Tibial artery (tissue), 4 donors: ENCODE measurements around the gene NIPA2.

ENCODE experiments used
- DNase-seq, 2 donors: peaks; one replicate each; pipeline ENCODE4 v3.0.0-alpha.2; 2019
- H3K27ac ChIP-seq, 2 donors: fragments of 200-600 bp; sonication (generic) in 1 of 2; 1 replicate in 1 of 2; 2 replicates in 1 of 2; pipeline ENCODE4 v1.5.1; 2018 to 2019; ENCODE audit warnings: mild to moderate bottlenecking in 1 of 2
- H3K27me3 ChIP-seq, 2 donors: fragments of 200-600 bp; sonication (generic) in 1 of 2; one replicate each; pipeline versions ENCODE4 v1.5.1 to v1.6.0; 2016 to 2019
- H3K36me3 ChIP-seq, 3 donors: fragments of 200-600 bp; sonication (generic) in 2 of 3; one replicate each; pipeline ENCODE4 v1.5.1; 2016 to 2019; ENCODE audit warnings: mild to moderate bottlenecking in 2 of 3
- H3K4me1 ChIP-seq, 4 donors: fragments of 200-600 bp; sonication (generic) in 2 of 4; 1 replicate in 3 of 4; 2 replicates in 1 of 4; pipeline ENCODE4 v1.5.1; 2016 to 2019
- H3K4me3 ChIP-seq, 2 donors: fragments of 200-600 bp; sonication (generic) in 1 of 2; 1 replicate in 1 of 2; 2 replicates in 1 of 2; pipeline ENCODE4 v1.5.1; 2018 to 2019; ENCODE audit warnings: mild to moderate bottlenecking in 2 of 2
- H3K9me3 ChIP-seq, 3 donors: fragments of 200-600 bp; sonication (generic) in 1 of 3; one replicate each; pipeline ENCODE4 v1.5.1; 2016 to 2019
- CTCF ChIP-seq, 2 experiments: fragments of 200-600 bp in 1 of 2; fragments of 450-650 bp in 1 of 2; IDR thresholded peaks; one replicate each; pipeline ENCODE4 v1.5.1; 2017 to 2019; ENCODE audit warnings: antibody characterized with exemption in 2 of 2, mild to moderate bottlenecking in 1 of 2, moderate library complexity in 1 of 2
- intact Hi-C: fragments of 100-400 bp; cut with DNase I; formaldehyde crosslinking; loops from one replicate; pipeline ENCODE4 v1.15.0; 2023; ENCODE audit warnings: low total_unique reads

Gene NIPA2

GRCh38 chr15:22872936-22873701 lies 34.7 kb downstream of the NIPA2 start:
- H3K4me1 ChIP-seq: peaks cover 0 to 5% (median 0%) of the 10 kb centered on the region in 4 donors
- peaks cover 90 to 99% (median 90%) of the 10 kb centered on the region in 3 donors for H3K36me3 ChIP-seq
- H3K9me3 ChIP-seq: no peaks in the 10 kb centered on the region
- H3K4me3 ChIP-seq: no peak overlapping the region
- TF ChIP-seq CTCF (IDR thresholded peaks at IDR 0.05): no peak
- intact Hi-C loops: no loop called here
- DNase-seq: no peak
- no peak overlapping the region for H3K27ac ChIP-seq
- H3K27me3 ChIP-seq: no peaks in the 10 kb centered on the region

- Histone ChIP-seq H3K36me3 (peaks cover 90 to 100% (median 96%) of the 10 kb centered on the region in 3 donors), H3K4me1 (peaks cover 0 to 2% (median 0%) of the 10 kb centered on the region in 4 donors), H3K27me3 (no peaks in the 10 kb centered on the region), H3K9me3 (no peaks in the 10 kb centered on the region), H3K27ac (no peak overlapping the region), H3K4me3 (no peak overlapping the region)
- DNase-seq: no peak
- TF ChIP-seq CTCF (IDR thresholded peaks at IDR 0.05): no peak
- intact Hi-C loops: no loop called here
These were observed 35.4 kb downstream of the NIPA2 start for GRCh38 chr15:22873841-22874240.

DNA sequence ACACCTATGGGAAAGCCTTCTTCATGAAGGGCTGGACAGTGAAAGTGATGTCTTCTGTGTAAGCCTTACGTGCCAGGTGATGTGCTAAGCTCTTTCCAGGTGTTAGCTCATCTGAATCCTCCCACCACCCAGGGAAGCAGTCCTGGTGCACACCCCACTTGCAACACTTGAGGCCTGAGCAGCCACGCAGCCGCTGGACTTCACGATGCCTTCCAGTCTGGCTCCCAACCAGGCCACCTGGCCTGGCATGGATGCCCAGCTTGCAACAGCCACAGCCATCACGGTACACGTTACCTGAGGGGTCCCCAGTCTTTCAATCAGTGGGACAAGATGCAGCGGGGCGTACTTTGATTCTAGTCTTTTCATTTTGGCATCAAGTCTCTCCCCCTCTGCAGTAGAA lies 35.8 kb downstream of the NIPA2 start:
- intact Hi-C loops: no loop called here
- DNase-seq: no peak
- H3K4me3 ChIP-seq: no peak overlapping the region
- H3K27ac ChIP-seq: no peak overlapping the region
- H3K4me1 ChIP-seq: no peaks in the 10 kb centered on the region
- no peaks in the 10 kb centered on the region for H3K9me3 ChIP-seq
- TF ChIP-seq CTCF (IDR thresholded peaks at IDR 0.05): no peak
- H3K27me3 ChIP-seq: no peaks in the 10 kb centered on the region
- H3K36me3 ChIP-seq: peaks cover 88 to 100% (median 95%) of the 10 kb centered on the region in 3 donors

GRCh38 chr15:22874966-22875365 lies 36.5 kb downstream of the NIPA2 start:
- H3K4me1 ChIP-seq: no peaks in the 10 kb centered on the region
- H3K4me3 ChIP-seq: no peak overlapping the region
- no peaks in the 10 kb centered on the region for H3K27me3 ChIP-seq
- no peak for DNase-seq
- no peak overlapping the region for H3K27ac ChIP-seq
- peaks cover 88 to 100% (median 96%) of the 10 kb centered on the region in 3 donors for H3K36me3 ChIP-seq
- intact Hi-C loops: no loop called here
- TF ChIP-seq CTCF (IDR thresholded peaks at IDR 0.05): no peak
- H3K9me3 ChIP-seq: no peaks in the 10 kb centered on the region

GRCh38 chr15:22877117-22877516 lies 38.7 kb downstream of the NIPA2 start:
- intact Hi-C loops: no loop called here
- no peak overlapping the region for H3K4me3 ChIP-seq
- TF ChIP-seq CTCF (IDR thresholded peaks at IDR 0.05): no peak
- no peaks in the 10 kb centered on the region for H3K4me1 ChIP-seq
- no peak overlapping the region for H3K27ac ChIP-seq
- no peaks in the 10 kb centered on the region for H3K27me3 ChIP-seq
- no peak for DNase-seq
- no peaks in the 10 kb centered on the region for H3K9me3 ChIP-seq
- peaks cover 91 to 100% (median 96%) of the 10 kb centered on the region in 3 donors for H3K36me3 ChIP-seq
